GM18505 (cell line): ENCODE measurements around the gene UBE2Z.

ENCODE experiments used
- ATAC-seq: cut with Tn5 transposase; IDR thresholded peaks from one replicate; pipeline ENCODE4 v1.9.1; 2021; ENCODE audit not compliant: unreplicated experiment
- POLR2A ChIP-seq: IDR thresholded peaks from 4 replicates; pipeline ENCODE4 v1.6.1; 2011; ENCODE audit warnings: borderline replicate concordance; ENCODE audit not compliant: insufficient read depth, insufficient read length; ENCODE audit errors: extremely low read depth

The UBE2Z gene

GRCh38 chr17:48883171-48883570 is 25.0 kb upstream of the UBE2Z start:
- ATAC-seq = no peak

GRCh38 chr17:48890086-48890485 is 18.1 kb upstream of the UBE2Z start:
- no peak for TF ChIP-seq POLR2A
- ATAC-seq = no peak

More at GRCh38 chr17:48883171-48883570, 25.0 kb upstream of the UBE2Z start:
- TF ChIP-seq POLR2A = no peak

GRCh38 chr17:48892940-48893645 is 15.1 kb upstream of the UBE2Z start:
- peak; percentile 8 for ATAC-seq
- TF ChIP-seq POLR2A = no peak

- no peak for ATAC-seq
Observed at GRCh38 chr17:48893646-48894508, 14.3 kb upstream of the UBE2Z start.

GRCh38 chr17:48894886-48895285 is 13.3 kb upstream of the UBE2Z start:
- no peak for TF ChIP-seq POLR2A
- no peak for ATAC-seq

More at GRCh38 chr17:48893646-48894508, 14.3 kb upstream of the UBE2Z start:
- no peak for TF ChIP-seq POLR2A

GRCh38 chr17:48901241-48901640 is 7.0 kb upstream of the UBE2Z start:
- TF ChIP-seq POLR2A = no peak

GRCh38 chr17:48903401-48903800 is 4.8 kb upstream of the UBE2Z start:
- no peak for TF ChIP-seq POLR2A
- ATAC-seq = no peak

More at GRCh38 chr17:48901241-48901640, 7.0 kb upstream of the UBE2Z start:
- no peak for ATAC-seq

GRCh38 chr17:48904428-48904827 is 3.8 kb upstream of the UBE2Z start:
- no peak for TF ChIP-seq POLR2A
- ATAC-seq = no peak

- TF ChIP-seq POLR2A = no peak
- ATAC-seq = no peak
Observed at GRCh38 chr17:48905987-48906515, 2.2 kb upstream of the UBE2Z start.

- ATAC-seq = no peak
- TF ChIP-seq POLR2A = no peak
Observed at GRCh38 chr17:48907713-48908046, 527 bp upstream of the UBE2Z start.

GRCh38 chr17:48908853-48909394 is 717 bp downstream of the UBE2Z start:
- no peak for TF ChIP-seq POLR2A
- ATAC-seq = peak; percentile 44

- no peak for TF ChIP-seq POLR2A
- ATAC-seq = no peak
Observed at GRCh38 chr17:48909783-48910182, 1.6 kb downstream of the UBE2Z start.

- TF ChIP-seq POLR2A = no peak
- ATAC-seq = no peak
Observed at GRCh38 chr17:48910370-48910769, 2.2 kb downstream of the UBE2Z start.
